Neutrophil (primary cell): ENCODE results near the gene GCAT.

ENCODE experiments used
- H3K27ac ChIP-seq: fragments of 200-600 bp; sonication (generic); 2 replicates; pipeline ENCODE4 v1.5.1; 2016; ENCODE audit warnings: mild to moderate bottlenecking, moderate library complexity
- H3K27me3 ChIP-seq: fragments of 200-600 bp; sonication (generic); 2 replicates; pipeline ENCODE4 v1.6.0; 2016; ENCODE audit warnings: mild to moderate bottlenecking
- H3K36me3 ChIP-seq: fragments of 200-600 bp; sonication (generic); 2 replicates; pipeline ENCODE4 v1.5.1; 2017
- H3K4me1 ChIP-seq, 2 experiments: fragments of 200-600 bp in 1 of 2; sonication (generic) in 1 of 2; 1 replicate in 1 of 2; 2 replicates in 1 of 2; pipeline versions ENCODE4 v1.5.1 to v1.6.1; 2013 to 2016; ENCODE audit warnings: low read depth in 1 of 2, low read length in 1 of 2, mild to moderate bottlenecking in 1 of 2, moderate library complexity in 1 of 2; ENCODE audit not compliant: control insufficient read depth in 1 of 2, insufficient read depth in 1 of 2
- H3K4me3 ChIP-seq, 2 experiments: fragments of 200-600 bp in 1 of 2; sonication (generic) in 1 of 2; 1 replicate in 1 of 2; 2 replicates in 1 of 2; pipeline ENCODE4 v1.5.1; 2013 to 2016; ENCODE audit warnings: low read depth in 1 of 2, low read length in 1 of 2, mild to moderate bottlenecking in 1 of 2, moderate library complexity in 1 of 2
- H3K9me3 ChIP-seq: fragments of 200-600 bp; sonication (generic); 2 replicates; pipeline ENCODE4 v1.5.1; 2016
- CTCF ChIP-seq: fragments of 200-600 bp; sonication (generic); IDR thresholded peaks from 2 replicates; pipeline ENCODE4 v1.5.1; 2016; ENCODE audit warnings: antibody characterized with exemption

Gene GCAT

GRCh38 chr22:37776639-37777005 is 31.1 kb upstream of the GCAT start:
- no peaks in the 10 kb centered on the region for H3K4me1 ChIP-seq
- peaks cover 47% of the 10 kb centered on the region for H3K36me3 ChIP-seq
- H3K9me3 ChIP-seq: no peaks in the 10 kb centered on the region
- no peaks in the 10 kb centered on the region for H3K27me3 ChIP-seq
- no peak for TF ChIP-seq CTCF
- no peak overlapping the region for H3K27ac ChIP-seq
- H3K4me3 ChIP-seq: no peak overlapping the region

GRCh38 chr22:37777122-37777687 is 30.5 kb upstream of the GCAT start:
- TF ChIP-seq CTCF: no peak
- H3K4me3 ChIP-seq: no peak overlapping the region
- no peaks in the 10 kb centered on the region for H3K4me1 ChIP-seq

GRCh38 chr22:37778370-37779009 is 29.2 kb upstream of the GCAT start:
- Histone ChIP-seq H3K27me3 (no peaks in the 10 kb centered on the region), H3K9me3 (no peaks in the 10 kb centered on the region), H3K4me1 (no peaks in the 10 kb centered on the region), H3K36me3 (peaks cover 28% of the 10 kb centered on the region), H3K4me3 (no peak overlapping the region), H3K27ac (no peak overlapping the region)
- no peak for TF ChIP-seq CTCF

More at GRCh38 chr22:37777122-37777687, 30.5 kb upstream of the GCAT start:
- no peak overlapping the region for H3K27ac ChIP-seq
- no peaks in the 10 kb centered on the region for H3K27me3 ChIP-seq
- H3K9me3 ChIP-seq: no peaks in the 10 kb centered on the region
- peaks cover 41% of the 10 kb centered on the region for H3K36me3 ChIP-seq

- Histone ChIP-seq H3K36me3 (peaks cover under 1% of the 10 kb centered on the region), H3K4me3 (no peak overlapping the region), H3K4me1 (no peaks in the 10 kb centered on the region), H3K27ac (no peak overlapping the region), H3K27me3 (no peaks in the 10 kb centered on the region), H3K9me3 (no peaks in the 10 kb centered on the region)
- no peak for TF ChIP-seq CTCF
Observed at GRCh38 chr22:37781434-37782059, 26.2 kb upstream of the GCAT start.

GRCh38 chr22:37782340-37783168 is 25.2 kb upstream of the GCAT start:
- Histone ChIP-seq H3K4me3 (no peak overlapping the region), H3K27me3 (no peaks in the 10 kb centered on the region), H3K36me3 (no peaks in the 10 kb centered on the region), H3K4me1 (no peaks in the 10 kb centered on the region), H3K9me3 (no peaks in the 10 kb centered on the region), H3K27ac (no peak overlapping the region)
- no peak for TF ChIP-seq CTCF
